GM23338 (cell line): ENCODE measurements around the gene FGGY. TPM values are rescaled to one million over a fixed set of nuclear protein-coding genes. Genes with fewer than 3 reads are reported as not detected.

Experiments
- ATAC-seq: fragments of 200-7000 bp; cut with Tn5 transposase; 3 replicates; pipeline ENCODE4 v1.9.1; 2020
- DNase-seq: peaks from one replicate; pipeline ENCODE4 v3.0.0-alpha.2; 2015; ENCODE audit warnings: low spot score
- H2AFZ ChIP-seq: fragments of 200-600 bp; sonication (generic); 2 replicates; pipeline ENCODE4 v1.8.0; 2016; ENCODE audit warnings: antibody characterized with exemption, mild to moderate bottlenecking, moderate library complexity
- H3F3A ChIP-seq: fragments of 200-600 bp; sonication (generic); replicated peaks from 2 replicates; pipeline ENCODE4 v1.8.0; 2017; ENCODE audit warnings: antibody characterized with exemption, mixed run types, low read depth
- H3K27ac ChIP-seq: fragments of 200-600 bp; sonication (generic); 2 replicates; pipeline ENCODE4 v1.6.1; 2016; ENCODE audit warnings: low read depth
- H3K27me3 ChIP-seq: fragments of 200-600 bp; sonication (generic); 2 replicates; pipeline ENCODE4 v1.8.0; 2016; ENCODE audit warnings: mild to moderate bottlenecking, mixed run types, moderate library complexity; ENCODE audit not compliant: insufficient read depth
- H3K36me3 ChIP-seq: fragments of 200-600 bp; sonication (generic); 2 replicates; pipeline ENCODE4 v1.8.0; 2016; ENCODE audit warnings: mild to moderate bottlenecking; ENCODE audit not compliant: insufficient read depth
- H3K4me1 ChIP-seq: fragments of 200-600 bp; sonication (generic); 2 replicates; pipeline ENCODE4 v1.8.0; 2016; ENCODE audit warnings: mild to moderate bottlenecking, moderate library complexity; ENCODE audit not compliant: insufficient read depth
- H3K4me2 ChIP-seq: fragments of 200-600 bp; sonication (generic); 2 replicates; pipeline ENCODE4 v1.7.1; 2017; ENCODE audit warnings: mixed run types
- H3K4me3 ChIP-seq: fragments of 200-600 bp; sonication (generic); 2 replicates; pipeline ENCODE4 v1.6.1; 2016; ENCODE audit warnings: mixed run types
- H3K79me2 ChIP-seq: fragments of 200-600 bp; sonication (generic); replicated peaks from 2 replicates; pipeline ENCODE4 v1.8.0; 2017; ENCODE audit warnings: mild to moderate bottlenecking; ENCODE audit not compliant: insufficient read depth
- H3K9me2 ChIP-seq: fragments of 200-600 bp; sonication (generic); 2 replicates; pipeline ENCODE4 v1.8.0; 2017; ENCODE audit not compliant: insufficient read depth
- H4K20me1 ChIP-seq: fragments of 200-600 bp; sonication (generic); replicated peaks from 2 replicates; pipeline ENCODE4 v1.8.0; 2017; ENCODE audit warnings: mild to moderate bottlenecking; ENCODE audit not compliant: insufficient read depth
- H3K27ac Mint-ChIP-seq: 2 replicates; pipeline ENCODE4 v1.8.0; 2020; ENCODE audit warnings: inconsistent platforms, mild to moderate bottlenecking, moderate library complexity, mixed read lengths
- H3K27me3 Mint-ChIP-seq: 3 replicates; pipeline ENCODE4 v1.8.0; 2022; ENCODE audit warnings: low read depth, mild to moderate bottlenecking, moderate library complexity, mixed read lengths, inconsistent platforms; ENCODE audit not compliant: insufficient read depth, poor library complexity
- H3K36me3 Mint-ChIP-seq: 3 replicates; pipeline ENCODE4 v1.8.0; 2021; ENCODE audit warnings: low read depth, mild to moderate bottlenecking, inconsistent platforms, moderate library complexity, mixed read lengths
- H3K4me1 Mint-ChIP-seq: 3 replicates; pipeline ENCODE4 v1.8.0; 2020; ENCODE audit warnings: mild to moderate bottlenecking, inconsistent platforms, mixed read lengths
- H3K4me3 Mint-ChIP-seq: 3 replicates; pipeline ENCODE4 v1.8.0; 2021; ENCODE audit warnings: moderate library complexity, mild to moderate bottlenecking, inconsistent platforms, mixed read lengths
- H3K9me3 Mint-ChIP-seq: 3 replicates; pipeline ENCODE4 v1.8.0; 2020; ENCODE audit warnings: moderate library complexity, mild to moderate bottlenecking, inconsistent platforms, mixed read lengths
- CREB1 ChIP-seq: fragments of 250-450 bp; sonication (Bioruptor Pico); IDR thresholded peaks from 2 replicates; pipeline ENCODE4 v1.5.0; 2020; ENCODE audit warnings: low read depth, mild to moderate bottlenecking, moderate library complexity
- CTCF ChIP-seq, 2 experiments: fragments of 200-600 bp in 1 of 2; sonication (generic) in 1 of 2; conservative IDR thresholded peaks; 2 replicates each; pipeline versions ENCODE4 v1.5.1 to v1.6.1; 2016 to 2017; ENCODE audit warnings: antibody characterized with exemption in 2 of 2, low read depth in 2 of 2, mild to moderate bottlenecking in 2 of 2, moderate library complexity in 1 of 2
- EZH2 ChIP-seq: fragments of 200-600 bp; sonication (generic); IDR thresholded peaks from one replicate; pipeline ENCODE4 v1.8.0; 2017; ENCODE audit warnings: antibody characterized with exemption, mild to moderate bottlenecking, low read depth; ENCODE audit not compliant: unreplicated experiment
- REST ChIP-seq: IDR thresholded peaks from one replicate; pipeline ENCODE4 v1.6.1; 2018; ENCODE audit warnings: antibody characterized with exemption; ENCODE audit not compliant: unreplicated experiment
- STAT1 ChIP-seq: IDR thresholded peaks from one replicate; pipeline ENCODE4 v1.6.1; 2016; ENCODE audit warnings: antibody characterized with exemption; ENCODE audit not compliant: unreplicated experiment
- ZNF114 ChIP-seq: fragments of 250-450 bp; sonication (Bioruptor Pico); IDR thresholded peaks from 2 replicates; pipeline ENCODE4 v1.5.0; 2020; ENCODE audit warnings: mild to moderate bottlenecking, moderate library complexity
- ZNF331 ChIP-seq: fragments of 250-450 bp; sonication (Bioruptor Pico); IDR thresholded peaks from 2 replicates; pipeline ENCODE4 v1.5.0; 2020; ENCODE audit warnings: low read depth, mild to moderate bottlenecking, moderate library complexity
- polyA plus RNA-seq: library from polyadenylated mRNA; unstranded; fragments of >200 nt; fragmentation: Nextera tagmentation; extraction: Ambion mirVana; gene quantifications from 2 replicates; pipeline ENCODE4 v1.2.1, GENCODE V29; 2016
- total RNA-seq: library from RNA; depleted of rRNA; stranded (reverse); fragments of >200 nt; shearing (Covaris generic); gene quantifications from 2 replicates; pipeline ENCODE4 v1.2.3, GENCODE V29; 2014
- TF ChIP-seq, protein P1 (sequence below): IDR thresholded peaks from 2 replicates; pipeline ENCODE4 v1.6.1; 2016; ENCODE audit warnings: antibody characterized with exemption

FGGY gene
- total and polyA plus RNA-seq, 2 experiments from 2014 or later: 10.9 to 21.4 TPM

GRCh38 chr1:59288046-59288445 is 8.8 kb upstream of the FGGY start (continued):
- TF ChIP-seq REST (no peak), EZH2 (no peak), CTCF (conservative IDR thresholded peaks at IDR 0.05; ENCODE audit: low read depth in 2 of 2) (no peak)
- TF ChIP-seq, protein P1, sequence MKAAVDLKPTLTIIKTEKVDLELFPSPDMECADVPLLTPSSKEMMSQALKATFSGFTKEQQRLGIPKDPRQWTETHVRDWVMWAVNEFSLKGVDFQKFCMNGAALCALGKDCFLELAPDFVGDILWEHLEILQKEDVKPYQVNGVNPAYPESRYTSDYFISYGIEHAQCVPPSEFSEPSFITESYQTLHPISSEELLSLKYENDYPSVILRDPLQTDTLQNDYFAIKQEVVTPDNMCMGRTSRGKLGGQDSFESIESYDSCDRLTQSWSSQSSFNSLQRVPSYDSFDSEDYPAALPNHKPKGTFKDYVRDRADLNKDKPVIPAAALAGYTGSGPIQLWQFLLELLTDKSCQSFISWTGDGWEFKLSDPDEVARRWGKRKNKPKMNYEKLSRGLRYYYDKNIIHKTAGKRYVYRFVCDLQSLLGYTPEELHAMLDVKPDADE: no peak

DNA sequence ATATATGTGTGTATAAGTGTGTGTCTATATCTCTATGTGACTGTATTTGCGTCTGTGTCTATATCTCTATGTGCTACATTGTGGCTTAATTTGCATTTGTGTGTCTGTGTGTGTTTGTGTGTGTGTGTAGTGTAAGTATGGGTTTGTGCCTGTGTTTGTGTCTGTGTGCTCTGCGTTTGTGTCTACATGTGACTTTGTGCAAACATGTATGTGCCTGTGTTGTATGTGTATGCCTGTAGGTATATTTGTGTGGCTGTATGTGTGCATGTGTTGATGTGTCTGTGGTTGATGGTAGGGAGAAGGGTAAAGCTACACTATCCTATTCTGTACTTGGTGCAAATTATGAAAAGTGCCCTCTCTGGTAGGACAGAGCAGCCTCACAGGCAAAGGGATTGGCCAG is 7.3 kb upstream of the FGGY start:
- TF ChIP-seq ZNF114 (no peak), EZH2 (no peak), CTCF (conservative IDR thresholded peaks at IDR 0.05; ENCODE audit: low read depth in 2 of 2) (no peak), CREB1 (CRISPR knock-in tag) (no peak), STAT1 (no peak), REST (no peak), ZNF331 (CRISPR knock-in tag) (no peak)
- Mint-ChIP-seq H3K27ac (no peak overlapping the region; the same call in 1 of the 2 replicates), H3K36me3 (no peaks in the 10 kb centered on the region), H3K4me3 (no peak overlapping the region), H3K9me3 (no peaks in the 10 kb centered on the region), H3K27me3 (no peaks in the 10 kb centered on the region), H3K4me1 (peaks cover 3% of the 10 kb centered on the region; the same call in 1 of the 3 replicates)
- Histone ChIP-seq H2AFZ (no peak overlapping the region), H3K4me1 (no peaks in the 10 kb centered on the region), H3K36me3 (no peaks in the 10 kb centered on the region), H4K20me1 (no peaks in the 10 kb centered on the region), H3K4me3 (no peak overlapping the region), H3F3A (no peaks in the 10 kb centered on the region), H3K9me2 (no peaks in the 10 kb centered on the region), H3K27me3 (no peaks in the 10 kb centered on the region), H3K27ac (no peak overlapping the region), H3K79me2 (no peaks in the 10 kb centered on the region), H3K4me2 (no peak overlapping the region)
- no peak for DNase-seq
- ATAC-seq: no peak
